ENCODE data around the gene SYNPO2. TPM values are rescaled to one million over a fixed set of nuclear protein-coding genes. Genes with fewer than 3 reads are reported as not detected.

The SYNPO2 gene
- total and polyA plus RNA-seq, 10 of the 15 experiments (the other 5 are each of a cell fraction or from before 2014, with no cell fraction given): 0.04 to 0.34 (median 0.28) TPM

- TF ChIP-seq WRNIP1 (IDR thresholded peaks at IDR 0.05; ENCODE audit: borderline replicate concordance, low read depth, low read length): no peak
- TF ChIP-seq BMI1 (IDR thresholded peaks at IDR 0.05; ENCODE audit: borderline replicate concordance): no peak
- TF ChIP-seq IKZF1 (conservative IDR thresholded peaks at IDR 0.05): no peak
Observed at GRCh38 chr4:118904418-118904817, 15.8 kb downstream of the SYNPO2 start (continued).

GRCh38 chr4:118904935-118905334 lies 16.3 kb downstream of the SYNPO2 start:
- SMC1A ChIA-PET (ENCODE audit: uncharacterized antibody, unreplicated experiment): no interaction called here
- BruUV-seq (replicated peaks): no TSS peak
- intact Hi-C loops (cut with micrococcal nuclease; ENCODE audit: unreplicated experiment) (no loop called here), in situ Hi-C loops (cut with MboI) (no loop called here)
- TF ChIP-seq TARDBP (IDR thresholded peaks at IDR 0.05; ENCODE audit: borderline replicate concordance) (no peak), CBX5 (IDR thresholded peaks at IDR 0.05; ENCODE audit: low read depth) (no peak), RAD21 (IDR thresholded peaks at IDR 0.05; ENCODE audit: insufficient read depth, low read depth, low read length) (no peak), POU2F2 (IDR thresholded peaks at IDR 0.05; ENCODE audit: borderline replicate concordance, low read depth, low read length) (no peak), SUZ12 (IDR thresholded peaks at IDR 0.05; ENCODE audit: unreplicated experiment) (no peak), SKIL (IDR thresholded peaks at IDR 0.05; ENCODE audit: low read depth, poor library complexity, severe bottlenecking) (no peak), FOXM1 (IDR thresholded peaks at IDR 0.05; ENCODE audit: low read depth, low read length) (no peak), CUX1 (IDR thresholded peaks at IDR 0.05; ENCODE audit: insufficient replicate concordance, low read depth, low read length) (no peak), MXI1 (IDR thresholded peaks at IDR 0.05; ENCODE audit: low read depth, low read length) (no peak), SRF (IDR thresholded peaks at IDR 0.05; ENCODE audit: low read depth in 2 of 2, low read length in 2 of 2) (no peak), IRF4 (IDR thresholded peaks at IDR 0.05; ENCODE audit: low read depth, low read length) (no peak), MEF2A (IDR thresholded peaks at IDR 0.05; ENCODE audit: insufficient read depth, low read depth, low read length) (no peak), SIN3A (IDR thresholded peaks at IDR 0.05; ENCODE audit: low read depth, low read length) (no peak), KDM1A (IDR thresholded peaks at IDR 0.05; ENCODE audit: borderline replicate concordance) (no peak), ATF7 (IDR thresholded peaks at IDR 0.05; ENCODE audit: low read depth) (no peak), ZBED1 (IDR thresholded peaks at IDR 0.05; ENCODE audit: borderline replicate concordance) (no peak)
- no peaks in the 10 kb centered on the region for H3K36me3 ChIP-seq (ENCODE audit: control insufficient read depth in 2 of 2, insufficient read depth in 2 of 2, low read length in 1 of 2)
- H3K9ac ChIP-seq (ENCODE audit: control insufficient read depth, insufficient read depth, low read length): no peak overlapping the region
- RAD21 ChIA-PET (ENCODE audit: unreplicated experiment): no interaction called here
- no peak overlapping the region for H3K4me3 ChIP-seq
- H4K20me1 ChIP-seq (ENCODE audit: control insufficient read depth, insufficient read depth): no peaks in the 10 kb centered on the region
- H3K27me3 ChIP-seq (replicated peaks in 1 of 2; ENCODE audit: control insufficient read depth in 2 of 2, insufficient read depth in 2 of 2, low read length in 1 of 2): no peaks in the 10 kb centered on the region
- no peaks in the 10 kb centered on the region for H3K4me1 ChIP-seq (ENCODE audit: control insufficient read depth, insufficient read depth, low read length)
- DNase-seq (ENCODE audit: low read depth, low spot score) (no peak), ATAC-seq (no peak), FAIRE-seq (no peak)
- no peaks in the 10 kb centered on the region for H3K9me3 ChIP-seq (replicated peaks; ENCODE audit: control insufficient read depth, insufficient read depth, low read length)
- no peak overlapping the region for H2AFZ ChIP-seq (ENCODE audit: control insufficient read depth, low read depth, low read length)
- H3K27ac ChIP-seq (ENCODE audit: control insufficient read depth, insufficient read depth): no peak overlapping the region
- H3K79me2 ChIP-seq (ENCODE audit: control insufficient read depth, insufficient read depth, low read length): no peaks in the 10 kb centered on the region
- POLR2A ChIA-PET: no interaction called here
- H3K4me2 ChIP-seq (ENCODE audit: control insufficient read depth, insufficient read depth): no peak overlapping the region
- 0% methylated on average over 2 of the region's 2 CpGs for WGBS (ENCODE audit: insufficient coverage, insufficient replicate concordance, low lambda C conversion rate, missing lambda C conversion rate)
- CTCF ChIA-PET: interaction anchor here (0.6 to 1.2 kb wide), 2 partner anchors 16 to 96 kb away, joined by 3 read pairs; no protein-coding TSS in a partner anchor

All from GM12878 (cell line).